HuH-7.5 (cell line): ENCODE measurements around the gene ICAM3.
"Not testable (repeated sequence)": the region's sequence is repeated elsewhere in the genome, so short reads cannot be mapped to it uniquely, and the experiment has no call there.

Source experiments
- DNase-seq: peaks from one replicate; pipeline ENCODE4 v3.0.0; 2011; ENCODE audit warnings: low spot score

Gene ICAM3

DNA sequence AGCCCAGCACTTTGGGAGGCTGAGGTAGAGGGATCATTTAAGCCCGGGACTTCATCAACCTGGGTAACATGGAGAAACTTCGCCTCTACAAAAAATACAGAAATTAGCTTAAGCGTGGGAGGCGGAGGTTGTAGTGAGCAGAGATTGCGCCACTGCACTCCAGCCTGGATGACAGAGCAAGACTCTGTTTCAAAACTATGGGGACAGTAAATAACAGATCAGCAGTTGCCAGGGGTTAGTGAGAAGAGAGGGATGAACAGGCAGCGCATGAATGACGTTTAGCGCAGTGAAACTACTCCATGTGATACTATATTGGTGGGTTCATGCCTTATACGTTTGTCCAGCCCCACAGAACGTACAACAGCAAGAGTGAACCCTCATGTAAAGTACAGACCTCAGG lies 7.1 kb upstream of the ICAM3 start:
- DNase-seq, result no peak

DNA sequence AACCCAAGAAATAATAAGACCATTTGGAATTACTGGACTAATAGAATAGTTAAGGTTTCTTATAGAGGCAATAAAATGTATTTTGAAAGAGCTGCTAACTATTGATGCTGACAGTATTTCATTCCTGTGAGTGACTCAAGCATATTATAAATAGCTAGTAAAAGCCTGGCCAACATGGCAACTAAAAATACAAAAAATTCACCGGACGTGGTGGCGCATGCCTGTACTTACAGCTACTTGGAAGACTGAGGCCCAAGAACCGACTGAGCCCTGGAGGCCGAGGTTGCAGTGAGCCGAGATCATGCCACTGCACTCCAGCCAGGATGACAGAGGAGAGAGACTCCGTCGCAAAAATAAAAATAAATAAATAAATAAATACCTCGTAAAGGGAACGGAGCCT lies 5.4 kb upstream of the ICAM3 start:
- no peak for DNase-seq

DNA sequence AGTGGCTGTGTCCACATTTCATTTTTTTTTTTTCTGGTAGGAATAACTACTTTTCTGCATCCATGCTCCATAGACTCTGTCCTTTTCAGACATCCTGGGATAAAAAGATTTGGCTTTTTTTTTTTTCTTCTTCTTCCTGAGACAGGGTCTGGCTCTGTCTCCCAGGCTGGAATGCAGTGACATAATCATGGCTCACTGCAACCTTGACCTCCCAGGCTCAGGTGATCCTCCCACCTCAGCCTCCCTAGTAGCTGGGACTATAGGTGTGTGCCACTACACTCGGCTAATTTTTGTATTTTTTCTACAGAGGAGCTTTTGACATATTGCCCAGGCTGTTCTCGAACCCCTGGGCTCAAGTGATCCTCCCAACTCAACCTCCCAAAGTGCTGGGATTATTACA lies 4.1 kb upstream of the ICAM3 start:
- DNase-seq, result no peak

DNA sequence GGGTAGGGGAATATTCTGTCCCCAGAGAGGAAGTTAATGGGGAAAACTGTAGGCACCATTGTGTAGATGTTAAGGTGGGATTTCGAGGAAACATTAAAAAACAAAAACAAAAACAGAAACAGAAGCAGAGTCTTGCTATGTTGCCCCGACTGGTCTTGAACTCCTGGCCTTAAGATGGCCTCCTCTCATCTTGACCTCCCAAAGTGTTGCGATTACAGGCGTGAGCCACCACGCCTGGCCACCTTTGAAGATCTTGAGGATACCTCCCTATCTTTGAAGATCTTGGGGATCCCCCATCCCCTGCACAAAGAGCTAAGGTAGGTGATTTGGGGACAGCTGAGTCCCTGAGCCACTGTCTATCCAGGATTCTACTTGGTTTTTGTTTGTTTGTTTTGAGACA lies 553 bp upstream of the ICAM3 start:
- DNase-seq, result no peak

DNA sequence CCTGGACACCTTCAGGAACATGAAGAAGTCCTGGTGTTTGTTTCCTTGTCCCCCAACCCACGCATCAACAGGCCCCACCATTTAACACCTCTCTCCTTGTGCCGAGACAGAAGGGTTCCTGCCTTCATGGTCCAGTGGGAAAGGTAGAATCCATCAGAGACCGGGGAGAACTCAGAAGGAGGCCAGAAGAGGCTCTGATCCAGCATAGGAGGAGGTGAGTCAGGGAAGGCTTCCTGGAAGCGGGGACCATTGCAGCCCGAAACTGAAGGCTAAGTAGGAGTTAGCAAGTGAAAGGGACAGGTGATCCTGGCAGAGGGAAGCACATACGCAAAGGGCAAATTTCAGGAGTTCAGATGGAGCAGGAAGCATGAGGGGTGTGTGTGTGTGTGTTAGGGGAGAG lies 484 bp downstream of the ICAM3 start:
- no peak for DNase-seq

DNA sequence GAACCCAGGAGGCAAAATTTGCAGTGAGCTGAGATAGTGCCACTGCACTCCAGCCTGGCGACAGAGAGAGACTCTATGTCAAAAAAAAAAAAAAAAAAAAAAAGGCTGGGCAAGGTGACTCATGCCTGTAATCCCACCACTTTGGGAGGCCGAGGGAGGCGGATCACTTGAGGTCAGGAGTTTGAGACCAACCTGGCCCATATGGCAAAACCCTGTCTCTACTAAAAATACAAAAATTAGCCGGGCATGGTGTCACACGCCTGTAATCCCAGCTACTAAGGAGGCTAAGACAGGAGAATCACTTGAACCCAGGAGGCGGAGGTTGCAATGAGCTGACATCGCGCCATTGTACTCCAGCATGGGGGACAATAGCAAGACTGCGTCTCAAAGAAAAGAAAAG lies 2.7 kb downstream of the ICAM3 start:
- DNase-seq, result not testable (repeated sequence)

DNA sequence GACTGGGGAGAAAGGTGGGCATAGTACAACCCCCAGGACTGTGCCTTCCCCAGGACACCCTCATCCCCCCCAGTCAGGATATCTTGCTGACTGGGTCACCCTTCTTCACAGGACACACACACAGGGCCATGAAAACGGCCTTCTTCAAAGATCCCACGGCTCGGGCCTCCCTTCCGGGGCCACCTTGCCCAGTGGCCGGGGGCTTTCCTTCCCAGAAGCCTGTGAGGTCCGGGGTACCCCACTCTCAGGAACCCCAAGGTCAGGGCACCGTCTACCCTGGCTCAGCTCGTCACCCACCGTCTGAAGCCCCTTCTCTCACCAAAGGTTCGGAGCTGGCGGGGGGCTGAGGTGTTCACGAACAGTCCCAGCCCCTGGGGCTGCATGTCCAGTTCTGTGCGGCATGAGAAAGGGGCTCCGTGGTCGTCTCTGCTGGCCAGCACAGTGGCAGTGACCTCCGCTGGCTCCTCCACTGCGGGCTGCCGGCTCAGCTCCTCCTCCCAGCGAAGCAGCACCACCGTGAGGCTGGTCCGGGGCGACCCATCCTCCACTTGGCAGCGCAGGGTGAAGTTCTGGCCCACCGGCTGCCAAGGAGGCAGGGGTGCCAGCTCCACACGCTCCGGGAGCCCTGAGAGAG lies 4.0 kb downstream of the ICAM3 start:
- DNase-seq, result no peak

DNA sequence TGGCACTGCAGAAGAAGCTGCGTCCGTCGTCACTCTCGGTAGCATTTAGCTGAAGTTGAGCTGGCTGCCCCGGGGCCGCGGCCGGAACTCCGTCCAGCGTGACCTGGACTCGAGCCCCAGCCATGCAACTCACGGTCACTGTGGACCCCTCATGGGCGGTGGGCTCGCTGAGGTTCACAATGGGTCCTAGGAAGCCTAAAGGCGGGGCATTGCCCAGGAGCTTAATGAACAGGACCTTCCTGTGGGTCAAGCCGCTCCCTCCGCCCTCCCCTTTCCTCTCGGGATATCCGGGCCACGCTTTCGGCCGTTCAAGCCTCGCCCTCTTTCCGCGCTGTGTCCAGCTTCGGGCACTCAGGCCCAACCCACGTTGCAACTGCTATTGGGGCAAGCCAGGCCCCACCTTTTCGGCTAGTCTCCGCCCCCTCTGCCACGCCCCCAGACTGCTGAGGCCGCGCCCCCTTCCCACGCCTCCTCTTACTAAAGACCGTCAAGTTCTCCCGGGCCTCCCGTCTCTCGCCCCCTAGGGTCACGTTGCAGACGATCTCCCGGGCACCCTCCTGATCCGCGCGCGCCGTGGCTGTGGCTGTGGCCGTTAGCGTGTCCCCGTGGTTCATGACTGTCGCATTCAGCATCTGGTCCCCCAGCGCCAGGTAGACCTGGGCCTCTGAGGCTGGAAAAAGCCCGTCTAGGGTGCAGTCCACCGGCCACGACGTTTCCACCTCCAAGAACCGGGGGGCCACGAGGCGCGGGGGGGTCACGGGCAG lies 4.7 kb downstream of the ICAM3 start:
- DNase-seq, result peak; percentile 89

DNA sequence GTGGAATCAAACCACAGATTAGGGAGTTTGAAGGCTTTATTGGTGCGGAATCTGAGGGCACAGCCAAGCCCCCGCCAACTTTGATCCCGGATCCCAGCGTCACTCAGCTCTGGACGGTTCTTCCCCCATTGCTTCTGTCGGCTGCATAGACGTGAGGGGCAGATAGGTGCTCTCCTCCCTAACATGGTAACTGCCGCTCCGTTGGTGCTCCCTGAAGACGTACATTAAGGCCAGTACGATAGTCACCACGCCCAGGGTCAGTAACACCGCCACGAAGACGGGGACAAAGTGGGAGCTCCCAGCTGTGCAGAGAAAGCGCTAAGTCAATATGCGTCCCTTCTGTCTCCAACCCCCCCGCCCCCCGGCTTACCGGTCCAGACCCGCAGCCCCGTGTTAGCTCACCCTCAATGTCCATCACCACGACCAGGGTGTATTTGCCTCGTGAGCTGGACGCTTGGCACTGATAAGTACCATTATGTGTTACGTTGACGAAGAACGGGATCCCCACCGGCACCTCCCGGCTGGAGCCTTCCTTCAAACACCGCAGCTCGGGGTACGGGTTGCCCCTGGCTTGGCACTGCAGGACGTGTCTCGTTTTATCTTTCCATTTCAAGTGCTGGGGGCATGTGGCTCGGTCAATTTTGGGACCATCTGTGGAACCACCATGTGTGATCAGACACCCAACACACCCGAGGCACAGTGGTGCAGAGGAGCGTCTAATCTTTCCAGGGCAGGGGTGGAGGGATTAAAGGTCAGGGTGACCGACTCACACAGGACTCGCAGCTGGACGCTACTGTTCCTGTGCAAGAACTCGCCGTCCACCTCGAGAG lies 5.5 kb downstream of the ICAM3 start:
- DNase-seq, result no peak

DNA sequence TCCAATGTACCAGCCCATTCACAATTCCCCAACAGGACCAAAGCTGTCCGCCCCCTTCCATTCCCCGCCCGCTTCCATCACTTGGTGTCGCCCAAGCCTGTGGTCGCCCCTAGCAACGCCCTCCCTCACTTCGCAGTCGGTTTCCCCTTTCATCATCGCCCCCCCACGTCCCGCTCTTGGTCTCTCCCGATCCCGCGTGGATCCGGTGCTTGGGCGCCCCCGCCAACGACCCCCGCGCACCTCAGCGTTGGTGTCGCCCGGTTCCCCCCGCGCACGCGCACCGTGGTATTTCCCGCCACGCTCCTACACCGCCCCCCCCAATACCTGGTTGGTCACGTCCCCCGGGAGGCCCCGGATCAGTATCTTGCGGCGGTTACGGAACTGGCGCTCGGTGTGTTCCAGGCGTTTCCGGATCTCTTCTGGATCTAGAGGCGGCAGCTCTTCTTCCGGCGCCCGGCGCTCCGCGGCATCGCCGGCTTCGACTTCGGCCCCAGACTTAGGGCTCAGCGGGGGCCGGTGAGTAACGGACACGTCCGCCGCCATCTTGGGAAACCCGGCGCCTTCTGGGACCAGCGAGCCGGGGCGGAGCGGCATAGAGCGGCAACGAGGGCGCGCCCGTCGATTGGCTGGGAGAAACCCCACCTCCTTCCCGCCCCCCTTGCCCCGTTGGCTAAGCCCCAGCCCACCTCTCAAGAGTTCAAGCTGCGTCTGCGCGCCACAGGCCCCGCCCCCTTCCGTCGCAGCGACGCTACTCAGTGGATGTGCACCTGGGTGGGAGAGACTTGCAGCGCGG lies 6.3 kb downstream of the ICAM3 start, which contains the start of gene RAVER1:
RAVER1 (minus strand) TSS at position 565 of the 793 bp plus-strand sequence; CDS start at position 543, 22 bp downstream.
- peak; percentile 98 for DNase-seq

DNA sequence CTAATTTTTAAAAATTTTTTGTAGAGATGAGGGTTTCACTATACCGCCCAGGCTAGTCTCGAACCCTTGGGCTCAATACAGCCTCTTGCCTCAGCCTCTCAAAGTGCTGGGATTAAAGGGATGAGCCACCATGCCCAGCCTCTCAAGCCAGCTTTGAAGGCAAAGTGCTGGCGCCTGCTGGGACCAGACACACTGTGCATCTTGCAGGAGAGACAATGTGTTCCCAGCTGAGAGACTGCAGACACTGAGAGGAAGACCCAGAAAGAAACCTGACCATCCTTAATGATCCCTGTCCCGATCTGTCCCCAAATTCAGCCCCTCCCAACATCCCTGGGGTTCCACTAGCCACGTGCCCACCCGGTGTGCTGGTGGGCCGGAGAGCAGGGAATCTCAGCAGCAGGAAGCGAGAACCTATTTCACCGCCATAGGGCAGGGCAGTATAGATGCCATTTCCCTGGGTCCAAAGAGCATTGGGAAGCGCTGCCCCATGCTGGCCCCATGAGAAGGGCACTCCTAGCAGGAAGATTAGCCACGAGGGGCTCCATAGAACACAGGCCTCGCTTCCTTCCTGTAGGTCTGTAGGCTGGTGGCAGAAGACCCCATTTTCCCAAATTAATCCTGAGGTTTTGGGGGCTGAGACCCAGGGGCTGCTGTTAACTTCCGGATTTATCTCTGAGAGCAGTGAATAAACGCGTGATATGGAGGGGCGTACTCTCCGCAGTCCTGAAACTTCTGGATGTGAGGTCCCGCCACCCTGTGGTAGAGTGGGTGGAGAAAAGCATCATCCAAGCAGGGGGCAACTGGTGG lies 7.1 kb downstream of the ICAM3 start:
- DNase-seq, result no peak

DNA sequence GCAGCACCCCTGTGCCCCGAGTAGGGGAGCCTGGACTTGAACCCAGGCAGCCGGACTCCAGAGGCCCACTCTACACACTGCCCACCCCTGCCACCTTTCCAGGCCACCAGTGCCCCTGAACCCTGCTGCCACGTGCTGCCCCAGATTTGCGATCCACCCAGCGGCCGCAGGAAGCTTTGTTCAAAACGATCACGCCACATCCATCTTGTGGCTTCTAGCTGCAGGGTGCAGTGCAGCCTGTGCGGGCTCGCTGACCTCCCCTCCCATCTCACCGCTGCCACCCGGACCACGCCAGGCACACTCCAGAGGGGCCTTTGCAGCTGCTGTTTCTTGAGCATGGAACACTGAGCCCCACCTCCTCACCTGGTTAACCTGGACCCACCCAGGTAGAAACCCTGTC lies 9.9 kb downstream of the ICAM3 start:
- DNase-seq, result no peak

DNA sequence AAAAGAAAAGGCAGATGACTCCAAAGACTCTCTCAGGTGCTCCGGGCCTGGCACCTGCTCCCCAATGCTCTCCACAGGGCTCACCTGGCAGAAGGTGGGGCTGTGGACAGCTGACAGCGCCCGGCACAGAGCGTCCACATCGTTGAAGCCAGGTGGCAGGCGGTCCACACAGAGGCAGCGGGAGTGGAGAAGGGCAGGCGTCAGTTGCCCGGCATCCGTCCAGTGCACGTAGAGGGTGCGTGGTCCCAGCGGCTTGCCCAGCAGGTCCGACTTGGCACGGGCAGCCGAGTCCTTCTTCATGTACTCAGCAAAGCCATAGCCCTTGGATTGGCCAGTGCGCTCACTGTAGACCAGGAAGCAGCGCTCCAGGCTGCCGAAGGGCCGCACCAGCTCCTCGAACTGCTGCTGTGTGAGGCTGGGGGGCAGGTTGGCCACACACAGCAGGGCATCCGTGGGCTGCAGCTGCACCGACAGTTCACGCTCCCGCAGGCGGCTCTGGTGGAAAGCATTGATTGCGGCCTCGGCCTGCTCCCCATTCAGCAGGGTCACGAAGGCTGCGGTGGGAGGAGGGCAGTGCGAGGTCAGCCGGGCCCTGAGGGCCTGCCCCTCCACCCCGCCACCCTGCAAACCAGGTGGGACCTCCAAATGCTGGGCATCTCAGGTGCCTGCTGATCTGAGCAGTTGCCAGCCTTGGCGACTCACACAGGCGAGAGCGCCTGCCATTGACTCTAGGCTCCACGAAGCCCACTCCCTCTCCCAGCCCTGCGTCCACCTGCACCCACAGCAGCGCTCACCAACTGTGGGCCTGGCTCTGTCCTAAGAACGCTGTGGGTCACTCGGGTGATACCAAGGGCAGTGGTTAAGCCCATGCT lies 10.6 kb downstream of the ICAM3 start:
- DNase-seq, result no peak

DNA sequence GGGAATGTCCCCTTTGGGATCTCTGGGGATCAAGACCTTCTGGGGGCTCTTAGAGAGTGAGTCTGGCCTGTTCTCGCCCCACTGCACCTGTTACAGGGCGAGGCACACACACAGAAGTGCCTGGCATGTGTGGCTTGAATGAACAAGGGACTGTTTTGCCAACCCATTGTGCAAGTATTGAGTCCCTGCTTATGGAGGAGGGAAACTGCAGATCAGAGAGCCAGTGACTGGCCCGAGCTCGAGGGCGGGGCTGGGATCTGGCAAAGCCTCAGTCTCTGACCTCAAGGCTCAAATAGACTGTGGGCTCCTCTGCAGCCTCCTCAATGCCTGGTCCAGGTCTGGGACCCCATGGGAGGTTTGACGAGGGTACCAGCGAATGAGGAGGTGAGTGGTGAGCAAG lies 11.6 kb downstream of the ICAM3 start:
- DNase-seq, result no peak

DNA sequence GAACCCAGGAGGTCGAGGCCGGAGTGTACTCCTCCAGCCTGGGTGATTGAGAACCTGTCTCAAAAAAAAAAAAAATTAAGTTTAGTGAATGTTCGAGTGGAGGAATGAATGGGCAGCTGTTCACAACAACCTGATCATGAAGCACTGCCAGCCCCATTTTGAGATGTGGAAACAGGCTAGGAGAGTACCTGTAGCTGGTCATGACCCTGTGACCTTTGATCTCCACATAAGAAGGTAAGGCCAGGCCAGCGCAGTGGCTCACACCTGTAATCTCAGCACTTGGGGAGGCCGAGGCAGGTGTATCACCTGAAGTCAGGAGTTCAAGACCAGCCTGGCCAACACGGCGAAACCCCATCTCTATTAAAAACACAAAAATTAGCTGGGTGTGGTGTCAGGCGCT lies 13.7 kb downstream of the ICAM3 start:
- no peak for DNase-seq

DNA sequence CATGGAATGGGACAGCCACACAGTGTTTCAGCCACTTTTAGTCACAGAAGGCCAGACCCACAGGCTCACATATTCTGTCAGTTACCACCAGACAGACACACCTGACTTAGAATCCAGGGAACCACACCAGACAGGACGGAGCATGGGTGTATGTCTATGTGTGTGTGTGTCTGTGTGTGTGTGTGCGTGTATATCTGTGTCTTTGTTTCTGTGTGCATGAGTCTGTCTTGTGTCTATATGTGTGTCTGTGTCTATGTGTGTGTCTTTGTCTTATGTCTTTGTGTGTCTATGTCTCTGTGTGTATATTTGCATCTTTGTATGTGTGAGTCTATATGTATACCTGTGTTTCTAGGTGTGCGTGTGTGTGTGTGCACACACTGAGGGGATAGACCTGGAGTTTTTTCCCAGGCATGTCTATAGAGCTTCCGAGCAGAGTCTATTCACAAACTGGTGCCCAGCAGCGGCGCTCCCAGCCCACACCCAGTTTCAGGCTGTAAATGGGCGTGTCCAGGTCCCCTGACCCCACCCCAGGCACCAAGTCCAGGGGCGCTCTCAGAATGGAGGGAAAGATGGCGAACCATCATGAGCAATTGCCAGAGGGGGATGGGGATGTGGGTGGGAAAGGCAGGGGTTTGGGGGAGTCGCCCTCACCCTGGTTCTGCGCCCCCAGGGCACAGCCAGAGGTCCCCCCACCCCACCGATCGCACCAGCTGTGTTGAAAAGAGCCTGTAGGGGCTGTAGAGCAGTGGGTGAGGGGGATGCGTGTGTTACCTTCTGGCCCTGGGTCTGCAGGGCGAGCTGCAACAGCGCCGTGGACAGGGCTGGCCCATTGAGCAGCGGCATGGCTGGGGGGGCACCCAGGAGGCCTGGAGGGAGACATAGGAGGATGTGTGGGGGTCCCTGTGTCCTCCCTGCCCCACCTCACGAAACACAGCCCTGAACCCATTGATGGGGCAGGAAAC lies 17.3 kb downstream of the ICAM3 start:
- DNase-seq, result no peak

DNA sequence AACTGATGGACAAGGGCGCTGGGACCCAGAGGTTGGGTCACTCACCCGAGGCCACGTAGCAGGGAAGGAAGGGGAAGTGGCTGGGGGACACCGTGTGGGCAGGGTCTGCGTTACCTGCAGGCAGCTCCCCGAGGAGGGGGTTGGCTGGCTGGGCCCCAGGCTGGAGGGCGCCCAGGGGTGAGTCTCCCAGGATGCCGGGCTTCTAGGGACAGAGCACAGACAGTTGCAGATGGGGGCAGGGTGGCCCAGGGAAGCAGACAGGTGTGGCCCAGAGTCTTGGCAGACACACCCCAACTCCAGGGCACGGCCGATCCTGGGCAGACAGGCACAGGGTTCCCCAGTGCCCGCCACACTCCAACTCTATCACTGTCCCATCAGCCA lies 18.0 kb downstream of the ICAM3 start:
- no peak for DNase-seq

DNA sequence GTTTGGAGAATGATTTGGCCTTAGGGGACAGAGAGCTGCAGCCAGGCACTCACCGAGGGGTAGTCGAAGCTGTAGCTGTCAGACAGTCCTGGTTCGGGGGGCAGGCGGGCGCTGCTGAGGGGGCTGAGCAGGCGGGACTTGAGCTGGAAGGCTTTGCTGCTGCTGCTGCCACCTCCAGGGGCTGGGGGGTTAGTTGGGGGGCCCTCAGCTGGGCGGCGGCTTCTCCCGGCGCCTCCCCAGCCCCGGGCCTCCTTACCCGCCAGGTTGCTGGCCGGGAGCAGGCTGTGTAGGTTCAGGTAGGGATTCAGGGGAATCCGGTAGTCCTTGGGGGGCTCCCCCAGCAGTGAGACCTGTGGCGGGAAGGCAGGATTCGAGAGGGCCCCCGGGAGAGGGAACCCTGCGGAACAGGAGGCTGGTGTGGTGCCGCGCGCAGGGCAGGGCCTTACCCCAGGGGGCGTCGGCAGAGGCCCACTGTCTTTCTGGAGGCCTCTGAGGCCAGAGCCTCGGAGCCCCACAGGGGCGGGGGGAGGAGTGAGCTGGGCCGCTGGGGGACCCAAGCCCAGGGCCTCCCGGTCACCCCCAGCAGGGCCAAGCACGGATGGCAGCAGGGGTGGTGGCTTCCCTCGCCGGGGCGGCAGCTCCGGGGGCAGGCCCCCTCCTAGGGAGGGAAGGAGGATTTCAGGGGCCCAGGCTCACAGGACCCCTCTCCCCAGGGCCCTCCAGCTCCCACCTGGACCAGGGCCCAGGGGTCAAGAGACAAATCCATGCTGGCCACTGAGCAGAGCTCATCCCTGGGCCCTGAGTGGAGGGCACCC lies 18.6 kb downstream of the ICAM3 start:
- DNase-seq, result no peak
